Bronchial epithelial cell (primary cell): ENCODE results near the gene NEK10. TPM values are rescaled to one million over a fixed set of nuclear protein-coding genes. Genes with fewer than 3 reads are reported as not detected.

Experiments
- DNase-seq: peaks from one replicate; pipeline ENCODE4 v3.0.0-alpha.2; 2010; ENCODE audit warnings: low read depth
- FAIRE-seq: peaks from 2 replicates; lab custom pipeline; 2011; peaks lifted over from hg19 to GRCh38; lab: Jason Lieb, UNC
- H3K27me3 ChIP-seq: 2 replicates; pipeline ENCODE4 v1.5.1; 2011; ENCODE audit warnings: low read length; ENCODE audit not compliant: control insufficient read depth, insufficient read depth
- H3K36me3 ChIP-seq: 2 replicates; pipeline ENCODE4 v1.5.1; 2011; ENCODE audit warnings: low read length; ENCODE audit not compliant: control insufficient read depth, insufficient read depth
- H3K4me3 ChIP-seq: 2 replicates; pipeline ENCODE4 v1.5.1; 2011; ENCODE audit warnings: mild to moderate bottlenecking, low read depth, low read length, control low read depth
- total RNA-seq: library from RNA; depleted of rRNA; stranded (reverse); fragments of >200 nt; gene quantifications from 2 replicates; pipeline ENCODE4 v1.2.1, GENCODE V29; 2014
- TF ChIP-seq, protein P1 (sequence below): IDR thresholded peaks from 2 replicates; pipeline ENCODE4 v1.5.1; 2011; ENCODE audit warnings: mild to moderate bottlenecking, moderate library complexity, low read length, control low read depth, inconsistent platforms; ENCODE audit not compliant: insufficient read depth, severe bottlenecking

Gene NEK10
- total RNA-seq, 1 donor from 2014 or later, result 1.1 TPM

DNA sequence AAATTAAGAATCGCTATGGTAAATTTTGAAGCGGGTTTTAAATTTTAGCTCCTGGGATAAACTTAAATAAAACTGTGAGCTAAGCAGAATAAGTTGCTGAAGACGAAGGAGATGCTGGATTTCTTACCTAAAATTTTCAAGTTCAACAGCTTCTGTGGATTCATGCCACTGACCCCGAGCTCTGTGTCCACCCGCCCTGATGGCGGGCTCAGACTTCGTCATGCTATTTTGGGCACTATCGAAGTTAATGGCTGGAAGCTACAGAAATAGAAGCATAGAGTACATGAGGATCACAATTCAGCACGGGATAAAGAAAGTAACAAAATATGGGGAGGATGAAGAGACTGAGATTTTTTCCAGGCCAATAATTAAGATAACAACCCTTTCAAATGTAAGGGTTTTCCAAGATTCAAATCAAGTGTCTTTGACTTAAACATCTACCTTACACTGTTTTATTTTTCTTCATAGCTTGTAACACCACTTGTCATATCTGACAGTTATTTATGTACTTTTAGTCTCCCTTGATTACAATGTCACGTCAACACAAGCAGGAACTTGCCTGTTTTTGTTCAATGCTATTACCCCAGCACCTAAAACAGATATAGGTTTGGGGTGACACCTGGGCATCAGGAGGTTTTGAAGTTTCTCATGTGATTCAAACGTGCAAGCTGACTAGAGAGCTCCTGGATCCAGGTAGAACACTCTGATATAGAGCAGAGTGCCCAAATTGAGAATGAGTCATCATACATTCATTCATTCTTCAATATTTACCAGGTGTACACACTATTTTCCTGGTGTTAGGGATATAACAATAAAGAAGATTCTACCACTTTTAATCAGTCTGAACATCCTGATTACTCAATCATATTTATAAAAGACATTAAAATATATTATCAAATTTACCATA is 23.0 kb downstream of the NEK10 start:
- DNase-seq (peak; percentile 67), FAIRE-seq (no peak)
- TF ChIP-seq, protein P1, sequence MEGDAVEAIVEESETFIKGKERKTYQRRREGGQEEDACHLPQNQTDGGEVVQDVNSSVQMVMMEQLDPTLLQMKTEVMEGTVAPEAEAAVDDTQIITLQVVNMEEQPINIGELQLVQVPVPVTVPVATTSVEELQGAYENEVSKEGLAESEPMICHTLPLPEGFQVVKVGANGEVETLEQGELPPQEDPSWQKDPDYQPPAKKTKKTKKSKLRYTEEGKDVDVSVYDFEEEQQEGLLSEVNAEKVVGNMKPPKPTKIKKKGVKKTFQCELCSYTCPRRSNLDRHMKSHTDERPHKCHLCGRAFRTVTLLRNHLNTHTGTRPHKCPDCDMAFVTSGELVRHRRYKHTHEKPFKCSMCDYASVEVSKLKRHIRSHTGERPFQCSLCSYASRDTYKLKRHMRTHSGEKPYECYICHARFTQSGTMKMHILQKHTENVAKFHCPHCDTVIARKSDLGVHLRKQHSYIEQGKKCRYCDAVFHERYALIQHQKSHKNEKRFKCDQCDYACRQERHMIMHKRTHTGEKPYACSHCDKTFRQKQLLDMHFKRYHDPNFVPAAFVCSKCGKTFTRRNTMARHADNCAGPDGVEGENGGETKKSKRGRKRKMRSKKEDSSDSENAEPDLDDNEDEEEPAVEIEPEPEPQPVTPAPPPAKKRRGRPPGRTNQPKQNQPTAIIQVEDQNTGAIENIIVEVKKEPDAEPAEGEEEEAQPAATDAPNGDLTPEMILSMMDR, result no peak
- Histone ChIP-seq H3K4me3 (no peak overlapping the region), H3K36me3 (no peaks in the 10 kb centered on the region), H3K27me3 (no peaks in the 10 kb centered on the region)

DNA sequence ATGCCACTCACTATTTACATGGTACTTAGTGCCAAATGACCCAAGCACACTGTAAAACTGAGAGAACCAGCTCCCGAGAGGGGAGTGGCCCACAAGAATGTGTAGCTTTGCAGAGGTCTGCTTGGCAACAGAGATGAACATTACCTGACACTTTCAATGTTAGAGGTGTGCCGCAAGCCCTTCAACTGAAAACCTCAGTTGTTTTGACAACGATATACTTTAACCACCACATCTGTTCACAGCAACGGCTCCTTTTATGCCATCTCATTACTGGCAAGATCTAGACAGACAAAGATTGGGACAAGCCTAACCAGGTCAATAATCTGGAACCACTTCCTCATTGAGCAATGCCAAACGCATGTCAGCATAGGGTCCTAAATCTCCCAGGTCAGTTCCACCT is 23.7 kb downstream of the NEK10 start:
- FAIRE-seq (no peak), DNase-seq (peak; percentile 42)
- Histone ChIP-seq H3K4me3 (no peak overlapping the region), H3K27me3 (no peaks in the 10 kb centered on the region), H3K36me3 (no peaks in the 10 kb centered on the region)
- TF ChIP-seq, protein P1, result no peak

DNA sequence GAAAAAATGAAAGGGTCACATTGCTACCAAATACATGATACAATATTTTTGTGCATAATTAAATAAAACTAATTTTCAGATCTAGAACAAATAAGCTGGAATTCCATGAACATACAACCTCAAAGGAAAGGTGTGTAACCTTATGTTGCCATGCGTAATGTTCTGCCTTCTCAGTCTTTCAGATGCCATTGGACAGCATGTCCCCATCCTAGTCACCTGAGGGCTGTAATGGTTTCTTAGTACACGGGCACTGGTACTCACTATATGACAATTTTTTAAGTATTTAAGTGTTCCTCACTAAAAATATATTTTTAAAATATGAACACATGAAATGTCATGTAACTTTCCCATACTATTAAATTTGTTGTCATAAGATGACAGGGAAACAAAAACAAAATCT is 24.1 kb downstream of the NEK10 start:
- DNase-seq (no peak), FAIRE-seq (no peak)
- no peaks in the 10 kb centered on the region for H3K27me3 ChIP-seq

DNA sequence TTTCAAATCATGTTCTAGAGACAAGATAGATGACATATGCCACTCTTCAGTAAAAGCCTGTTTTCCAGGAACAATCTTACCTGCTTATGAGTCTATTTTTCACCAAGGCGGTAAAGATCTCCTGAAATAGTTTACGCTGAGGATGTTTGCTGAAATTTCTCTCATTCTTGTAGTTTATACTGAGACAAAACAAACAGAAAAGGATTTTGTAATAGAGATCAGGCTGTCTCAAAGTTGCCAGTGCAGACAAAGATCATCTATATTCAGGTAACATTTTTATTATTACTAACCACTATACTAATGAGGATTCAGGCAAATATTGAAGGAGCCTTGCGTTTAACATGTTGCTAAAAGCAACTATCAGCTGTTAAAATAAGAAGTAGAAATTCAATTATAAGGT is 25.0 kb downstream of the NEK10 start:
- FAIRE-seq (no peak), DNase-seq (no peak)
- no peaks in the 10 kb centered on the region for H3K27me3 ChIP-seq
- TF ChIP-seq, protein P1, result no peak
- no peak overlapping the region for H3K4me3 ChIP-seq
- no peaks in the 10 kb centered on the region for H3K36me3 ChIP-seq

More for the DNA sequence above, 24.1 kb downstream of the NEK10 start:
- TF ChIP-seq, protein P1, result no peak
- Histone ChIP-seq H3K4me3 (no peak overlapping the region), H3K36me3 (no peaks in the 10 kb centered on the region)

DNA sequence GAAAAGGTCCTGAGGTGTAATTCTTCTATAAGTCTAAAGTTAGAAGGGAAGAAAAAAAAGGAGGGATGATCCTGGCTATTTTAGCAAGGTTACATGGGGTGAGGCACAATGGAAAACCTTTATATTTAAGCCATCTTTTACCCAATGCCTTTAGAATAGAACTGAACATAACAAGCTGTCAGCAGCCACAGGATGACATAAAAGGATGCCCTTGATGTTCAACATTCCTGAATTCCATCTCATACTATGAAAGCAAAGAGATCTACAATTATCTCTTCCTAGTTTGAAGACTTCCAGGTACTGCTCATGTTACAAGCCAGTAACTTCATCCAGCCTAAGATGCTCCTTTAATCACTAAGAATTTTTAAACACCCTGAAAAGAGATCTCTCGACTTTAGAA is 26.9 kb downstream of the NEK10 start:
- Histone ChIP-seq H3K4me3 (no peak overlapping the region), H3K36me3 (no peaks in the 10 kb centered on the region), H3K27me3 (no peaks in the 10 kb centered on the region)
- TF ChIP-seq, protein P1, result no peak
- FAIRE-seq, result no peak
- no peak for DNase-seq
